ENCODE results near the gene ACTR8. TPM values are rescaled to one million over a fixed set of nuclear protein-coding genes. Genes with fewer than 3 reads are reported as not detected.

The ACTR8 gene
- total RNA-seq, 5 donors from 2014 or later (not counting 1 experiment from before 2014, with no cell fraction given): 23.0 to 47.3 (median 35.2) TPM

GRCh38 chr3:53833053-53833645, 48.8 kb downstream of the ACTR8 start:
- Mint-ChIP-seq H3K36me3 (no peaks in the 10 kb centered on the region), H3K9me3 (no peaks in the 10 kb centered on the region), H3K4me3 (no peak overlapping the region), H3K4me1 (no peaks in the 10 kb centered on the region), H3K27ac (no peak overlapping the region), H3K27me3 (peaks cover 0 to 2% of the 10 kb centered on the region in 2 donors)
- Histone ChIP-seq H3K27me3 (replicated peaks in 1 of 2; ENCODE audit: control insufficient read depth in 2 of 2, extremely low read depth in 1 of 2, insufficient read depth in 2 of 2, low read length in 1 of 2) (peaks cover 0 to 10% of the 10 kb centered on the region in 2 experiments), H3K36me3 (ENCODE audit: control insufficient read depth in 2 of 2, extremely low read depth in 1 of 2, insufficient read depth in 1 of 2, low read length in 1 of 2) (no peaks in the 10 kb centered on the region), H3K4me3 (ENCODE audit: control insufficient read depth in 1 of 2, extremely low read depth in 1 of 2, low read length in 1 of 2) (no peak overlapping the region), H3K9me3 (no peaks in the 10 kb centered on the region), H3K27ac (ENCODE audit: low read length) (no peak overlapping the region), H3K4me1 (ENCODE audit: control insufficient read depth in 1 of 2, extremely low read depth in 1 of 2, insufficient read depth in 2 of 2, low read length in 2 of 2) (no peaks in the 10 kb centered on the region)
- ATAC-seq (replicated peaks in 1 of 4) (no peak), DNase-seq (no peak)
- ChIA-PET CTCF (no interaction called here), POLR2A (no interaction called here)
- whole genome bisulfite sequencing (ENCODE audit: insufficient coverage): 91% methylated on average over 5 of the region's 9 CpGs

- Histone ChIP-seq H3K27me3 (replicated peaks in 1 of 2; ENCODE audit: control insufficient read depth in 2 of 2, extremely low read depth in 1 of 2, insufficient read depth in 2 of 2, low read length in 1 of 2) (no peaks in the 10 kb centered on the region), H3K9me3 (no peaks in the 10 kb centered on the region), H3K4me3 (ENCODE audit: control insufficient read depth in 1 of 2, extremely low read depth in 1 of 2, low read length in 1 of 2) (no peak overlapping the region), H3K36me3 (ENCODE audit: control insufficient read depth in 2 of 2, extremely low read depth in 1 of 2, insufficient read depth in 1 of 2, low read length in 1 of 2) (no peaks in the 10 kb centered on the region), H3K4me1 (ENCODE audit: control insufficient read depth in 1 of 2, extremely low read depth in 1 of 2, insufficient read depth in 2 of 2, low read length in 2 of 2) (no peaks in the 10 kb centered on the region), H3K27ac (ENCODE audit: low read length) (no peak overlapping the region)
- H3K27ac Mint-ChIP-seq: no peak overlapping the region
- no peaks in the 10 kb centered on the region for H3K9me3 Mint-ChIP-seq
- H3K36me3 Mint-ChIP-seq: no peaks in the 10 kb centered on the region
- H3K4me3 Mint-ChIP-seq: no peak overlapping the region
- no peaks in the 10 kb centered on the region for H3K4me1 Mint-ChIP-seq
- ChIA-PET POLR2A (no interaction called here), CTCF (no interaction called here)
- H3K27me3 Mint-ChIP-seq: no peaks in the 10 kb centered on the region
- 94% methylated on average over 6 of the region's 6 CpGs for WGBS (ENCODE audit: insufficient coverage)
- DNase-seq: no peak
- no peak for ATAC-seq (replicated peaks in 1 of 4)
These were observed 51.0 kb downstream of the ACTR8 start for GRCh38 chr3:53830944-53831343.

- Histone ChIP-seq H3K27ac (ENCODE audit: low read length) (no peak overlapping the region), H3K27me3 (replicated peaks in 1 of 2; ENCODE audit: control insufficient read depth in 2 of 2, extremely low read depth in 1 of 2, insufficient read depth in 2 of 2, low read length in 1 of 2) (peaks cover 0 to 3% of the 10 kb centered on the region in 2 experiments), H3K36me3 (ENCODE audit: control insufficient read depth in 2 of 2, extremely low read depth in 1 of 2, insufficient read depth in 1 of 2, low read length in 1 of 2) (no peaks in the 10 kb centered on the region), H3K4me3 (ENCODE audit: control insufficient read depth in 1 of 2, extremely low read depth in 1 of 2, low read length in 1 of 2) (no peak overlapping the region), H3K9me3 (no peaks in the 10 kb centered on the region), H3K4me1 (ENCODE audit: control insufficient read depth in 1 of 2, extremely low read depth in 1 of 2, insufficient read depth in 2 of 2, low read length in 2 of 2) (no peaks in the 10 kb centered on the region)
- H3K27ac Mint-ChIP-seq: no peak overlapping the region
- no peak for ATAC-seq (replicated peaks in 1 of 4)
- H3K36me3 Mint-ChIP-seq: no peaks in the 10 kb centered on the region
- H3K4me1 Mint-ChIP-seq: no peaks in the 10 kb centered on the region
- no peak for DNase-seq
- WGBS (ENCODE audit: insufficient coverage): 100% methylated on average over 1 of the region's 2 CpGs
- H3K27me3 Mint-ChIP-seq: no peaks in the 10 kb centered on the region
- H3K4me3 Mint-ChIP-seq: no peak overlapping the region
- no peaks in the 10 kb centered on the region for H3K9me3 Mint-ChIP-seq
- CTCF ChIA-PET: no interaction called here
- POLR2A ChIA-PET: no interaction called here
These were observed 52.3 kb downstream of the ACTR8 start for GRCh38 chr3:53829605-53830004.

GRCh38 chr3:53828581-53828980, 53.4 kb downstream of the ACTR8 start:
- Mint-ChIP-seq H3K4me1 (no peaks in the 10 kb centered on the region), H3K4me3 (no peak overlapping the region), H3K9me3 (no peaks in the 10 kb centered on the region), H3K27me3 (no peaks in the 10 kb centered on the region), H3K27ac (no peak overlapping the region), H3K36me3 (no peaks in the 10 kb centered on the region)
- no peaks in the 10 kb centered on the region for H3K36me3 ChIP-seq (ENCODE audit: control insufficient read depth in 2 of 2, extremely low read depth in 1 of 2, insufficient read depth in 1 of 2, low read length in 1 of 2)
- H3K27ac ChIP-seq (ENCODE audit: low read length): no peak overlapping the region
- no peaks in the 10 kb centered on the region for H3K9me3 ChIP-seq
- H3K4me1 ChIP-seq (ENCODE audit: control insufficient read depth in 1 of 2, extremely low read depth in 1 of 2, insufficient read depth in 2 of 2, low read length in 2 of 2): no peaks in the 10 kb centered on the region
- WGBS (ENCODE audit: insufficient coverage): no CpG with 5 or more reads among the region's 1 CpG
- peaks cover 0 to 3% of the 10 kb centered on the region in 2 experiments for H3K27me3 ChIP-seq (replicated peaks in 1 of 2; ENCODE audit: control insufficient read depth in 2 of 2, extremely low read depth in 1 of 2, insufficient read depth in 2 of 2, low read length in 1 of 2)
- CTCF ChIA-PET: no interaction called here
- no peak for ATAC-seq (replicated peaks in 1 of 4)
- POLR2A ChIA-PET: no interaction called here
- H3K4me3 ChIP-seq (ENCODE audit: control insufficient read depth in 1 of 2, extremely low read depth in 1 of 2, low read length in 1 of 2): no peak overlapping the region
- no peak for DNase-seq

- H3K27me3 ChIP-seq (replicated peaks in 1 of 2; ENCODE audit: control insufficient read depth in 2 of 2, extremely low read depth in 1 of 2, insufficient read depth in 2 of 2, low read length in 1 of 2): peaks cover 0 to 11% of the 10 kb centered on the region in 2 experiments
- no peaks in the 10 kb centered on the region for H3K27me3 Mint-ChIP-seq
- ChIA-PET POLR2A (no interaction called here), CTCF (no interaction called here)
- no CpG with 5 or more reads among the region's 1 CpG for WGBS (ENCODE audit: insufficient coverage)
- H3K4me1 Mint-ChIP-seq: no peaks in the 10 kb centered on the region
- DNase-seq (no peak), ATAC-seq (replicated peaks in 1 of 4) (no peak)
- no peak overlapping the region for H3K27ac Mint-ChIP-seq
- H3K27ac ChIP-seq (ENCODE audit: low read length): no peak overlapping the region
- H3K36me3 ChIP-seq (ENCODE audit: control insufficient read depth in 2 of 2, extremely low read depth in 1 of 2, insufficient read depth in 1 of 2, low read length in 1 of 2): no peaks in the 10 kb centered on the region
- no peaks in the 10 kb centered on the region for H3K9me3 Mint-ChIP-seq
- no peaks in the 10 kb centered on the region for H3K36me3 Mint-ChIP-seq
- no peak overlapping the region for H3K4me3 Mint-ChIP-seq
- H3K4me3 ChIP-seq (ENCODE audit: control insufficient read depth in 1 of 2, extremely low read depth in 1 of 2, low read length in 1 of 2): no peak overlapping the region
- no peaks in the 10 kb centered on the region for H3K4me1 ChIP-seq (ENCODE audit: control insufficient read depth in 1 of 2, extremely low read depth in 1 of 2, insufficient read depth in 2 of 2, low read length in 2 of 2)
- H3K9me3 ChIP-seq: no peaks in the 10 kb centered on the region
These were observed 55.9 kb downstream of the ACTR8 start for GRCh38 chr3:53826048-53826447.

- H3K36me3 Mint-ChIP-seq: no peaks in the 10 kb centered on the region
- Histone ChIP-seq H3K27ac (ENCODE audit: low read length) (no peak overlapping the region), H3K9me3 (no peaks in the 10 kb centered on the region), H3K4me1 (ENCODE audit: control insufficient read depth in 1 of 2, extremely low read depth in 1 of 2, insufficient read depth in 2 of 2, low read length in 2 of 2) (no peaks in the 10 kb centered on the region), H3K27me3 (replicated peaks in 1 of 2; ENCODE audit: control insufficient read depth in 2 of 2, extremely low read depth in 1 of 2, insufficient read depth in 2 of 2, low read length in 1 of 2) (peaks cover 0 to 23% of the 10 kb centered on the region in 2 experiments), H3K36me3 (ENCODE audit: control insufficient read depth in 2 of 2, extremely low read depth in 1 of 2, insufficient read depth in 1 of 2, low read length in 1 of 2) (no peaks in the 10 kb centered on the region), H3K4me3 (ENCODE audit: control insufficient read depth in 1 of 2, extremely low read depth in 1 of 2, low read length in 1 of 2) (no peak overlapping the region)
- WGBS (ENCODE audit: insufficient coverage): 92% methylated on average over 4 of the region's 4 CpGs
- H3K27ac Mint-ChIP-seq: no peak overlapping the region
- no peaks in the 10 kb centered on the region for H3K4me1 Mint-ChIP-seq
- H3K9me3 Mint-ChIP-seq: no peaks in the 10 kb centered on the region
- ATAC-seq (replicated peaks in 1 of 4) (no peak), DNase-seq (no peak)
- CTCF ChIA-PET: no interaction called here
- POLR2A ChIA-PET: no interaction called here
- H3K4me3 Mint-ChIP-seq: no peak overlapping the region
- peaks cover 0 to 3% of the 10 kb centered on the region in 2 donors for H3K27me3 Mint-ChIP-seq
These were observed 57.2 kb downstream of the ACTR8 start for GRCh38 chr3:53824795-53825194.
